Right renal pelvis (tissue), 4 donors: Measurements from ENCODE around the gene ZNF441. TPM values are rescaled to one million over a fixed set of nuclear protein-coding genes. Genes with fewer than 3 reads are reported as not detected.
"Not testable (repeated sequence)": the region's sequence is repeated elsewhere in the genome, so short reads cannot be mapped to it uniquely, and the experiment has no call there.

Experiments used
- DNase-seq, 4 donors: peaks; one replicate each; pipeline ENCODE4 v3.0.0-alpha.2; 2013; ENCODE audit warnings: low read depth in 4 of 4, low spot score in 3 of 4, missing footprints in 1 of 4
- polyA plus RNA-seq, 4 donors: library from polyadenylated mRNA; unstranded; fragments of 120-200 nt; gene quantifications; one replicate each; pipeline ENCODE4 v1.2.1, GENCODE V29; 2013; ENCODE audit not compliant: insufficient read length in 4 of 4

Gene ZNF441
- polyA plus RNA-seq, 4 donors = 15.3 to 19.2 (median 16.3) TPM

GRCh38 chr19:11776669-11777068 lies 9.9 kb downstream of the ZNF441 start:
- DNase-seq = not testable (repeated sequence)

- no peak for DNase-seq
Observed at GRCh38 chr19:11780431-11781020, 13.7 kb downstream of the ZNF441 start.

- no peak for DNase-seq
Observed at GRCh38 chr19:11781295-11782057, 14.7 kb downstream of the ZNF441 start.

- DNase-seq = no peak
Observed at GRCh38 chr19:11783767-11784166, 17.0 kb downstream of the ZNF441 start.

GRCh38 chr19:11784356-11784755 lies 17.6 kb downstream of the ZNF441 start:
- no peak for DNase-seq

GRCh38 chr19:11787536-11787935 lies 20.7 kb downstream of the ZNF441 start:
- DNase-seq = no peak

- no peak for DNase-seq
Observed at GRCh38 chr19:11792942-11793341, 26.1 kb downstream of the ZNF441 start.

GRCh38 chr19:11797491-11797890 lies 30.7 kb downstream of the ZNF441 start:
- peak; percentile 78 to 87 (median 83) for DNase-seq

GRCh38 chr19:11798391-11799330 lies 31.9 kb downstream of the ZNF441 start, which contains the start of gene ZNF491:
Gene ZNF491, plus strand, starts transcription at chr19:11798523. Its CDS starts 7,431 bp downstream, at chr19:11805954.
- DNase-seq = peak; percentile 76 to 90 (median 85)

- DNase-seq = no peak
Observed at GRCh38 chr19:11806354-11807098, 39.7 kb downstream of the ZNF441 start.

- DNase-seq = no peak
Observed at GRCh38 chr19:11807099-11807380, 40.2 kb downstream of the ZNF441 start.

GRCh38 chr19:11813703-11814028 lies 46.9 kb downstream of the ZNF441 start:
- no peak for DNase-seq

- peak; percentile 88 to 92 (median 91) for DNase-seq
Observed at GRCh38 chr19:11814029-11814699, 47.4 kb downstream of the ZNF441 start, which contains the start of gene ZNF440. Gene ZNF440, plus strand, starts transcription at chr19:11814273. Its CDS starts 175 bp downstream, at chr19:11814448.

GRCh38 chr19:11814700-11815035 lies 47.9 kb downstream of the ZNF441 start:
- DNase-seq = peak in 1 of 4 donors; percentile 21

GRCh38 chr19:11821474-11822109 lies 54.8 kb downstream of the ZNF441 start:
- no peak for DNase-seq

GRCh38 chr19:11828957-11829876 lies 62.4 kb downstream of the ZNF441 start:
- not testable (repeated sequence) for DNase-seq

GRCh38 chr19:11832253-11832912 lies 65.6 kb downstream of the ZNF441 start:
- no peak for DNase-seq

- no peak for DNase-seq
Observed at GRCh38 chr19:11833541-11833940, 66.7 kb downstream of the ZNF441 start.
